ENCODE data around the gene PARP8.
"Not testable (repeated sequence)": the region's sequence is repeated elsewhere in the genome, so short reads cannot be mapped to it uniquely, and the experiment has no call there.

PARP8 gene, protein sequence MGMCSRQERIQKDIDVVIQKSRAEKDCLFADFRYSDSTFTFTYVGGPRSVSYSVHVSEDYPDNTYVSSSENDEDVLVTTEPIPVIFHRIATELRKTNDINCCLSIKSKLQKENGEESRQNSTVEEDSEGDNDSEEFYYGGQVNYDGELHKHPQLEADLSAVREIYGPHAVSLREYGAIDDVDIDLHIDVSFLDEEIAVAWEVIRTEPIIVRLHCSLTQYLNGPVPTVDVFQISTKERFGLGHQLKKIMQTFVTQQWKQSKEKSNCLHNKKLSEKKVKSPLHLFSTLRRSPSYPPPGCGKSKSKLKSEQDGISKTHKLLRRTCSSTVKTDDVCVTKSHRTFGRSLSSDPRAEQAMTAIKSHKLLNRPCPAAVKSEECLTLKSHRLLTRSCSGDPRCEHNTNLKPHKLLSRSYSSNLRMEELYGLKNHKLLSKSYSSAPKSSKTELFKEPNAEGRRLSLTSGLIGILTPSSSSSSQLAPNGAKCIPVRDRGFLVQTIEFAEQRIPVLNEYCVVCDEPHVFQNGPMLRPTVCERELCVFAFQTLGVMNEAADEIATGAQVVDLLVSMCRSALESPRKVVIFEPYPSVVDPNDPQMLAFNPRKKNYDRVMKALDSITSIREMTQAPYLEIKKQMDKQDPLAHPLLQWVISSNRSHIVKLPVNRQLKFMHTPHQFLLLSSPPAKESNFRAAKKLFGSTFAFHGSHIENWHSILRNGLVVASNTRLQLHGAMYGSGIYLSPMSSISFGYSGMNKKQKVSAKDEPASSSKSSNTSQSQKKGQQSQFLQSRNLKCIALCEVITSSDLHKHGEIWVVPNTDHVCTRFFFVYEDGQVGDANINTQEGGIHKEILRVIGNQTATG

DNA sequence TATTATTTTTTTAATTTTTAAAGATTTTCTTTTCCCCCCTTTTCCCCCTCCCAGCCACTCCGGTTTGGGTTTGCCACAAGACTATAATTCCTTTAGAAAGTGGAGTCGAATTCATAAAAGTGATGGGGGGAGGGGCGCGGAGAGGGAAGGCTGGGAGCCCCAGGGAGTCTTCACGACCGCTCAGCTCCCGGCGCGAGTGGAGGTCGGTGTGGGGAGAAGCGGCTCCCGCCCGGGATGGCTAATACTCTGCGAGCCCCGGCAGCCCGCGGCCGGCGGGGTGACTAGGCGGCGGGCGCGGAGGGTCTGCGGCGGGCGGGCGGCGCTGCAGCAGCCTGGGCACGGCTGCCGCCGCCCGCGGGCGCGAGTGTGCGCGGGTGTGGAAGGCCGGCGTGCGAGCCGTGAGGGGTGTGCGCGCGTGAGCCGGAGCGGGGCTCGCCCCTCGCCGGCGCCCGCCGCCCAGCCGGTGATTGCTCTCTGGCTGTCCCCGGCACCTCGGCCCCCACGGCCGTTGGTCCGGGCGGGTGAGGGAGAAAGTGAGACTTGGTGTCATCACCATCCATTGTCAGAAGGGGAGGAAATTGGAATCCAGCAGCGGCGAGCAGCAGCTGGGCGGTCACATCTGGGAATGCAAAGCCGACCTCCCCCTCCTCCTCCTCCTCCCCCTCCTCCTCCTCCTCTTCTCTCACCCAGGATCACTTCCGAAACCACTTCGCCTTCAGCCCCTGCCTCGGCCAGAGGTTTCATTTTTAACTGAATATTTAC lies at the start of gene PARP8:
PARP8 (plus strand) TSS at position 377 of the 762 bp plus-strand sequence. CDS start 459 bp downstream, outside the sequence.
- peak; percentile 80 for DNase-seq

DNA sequence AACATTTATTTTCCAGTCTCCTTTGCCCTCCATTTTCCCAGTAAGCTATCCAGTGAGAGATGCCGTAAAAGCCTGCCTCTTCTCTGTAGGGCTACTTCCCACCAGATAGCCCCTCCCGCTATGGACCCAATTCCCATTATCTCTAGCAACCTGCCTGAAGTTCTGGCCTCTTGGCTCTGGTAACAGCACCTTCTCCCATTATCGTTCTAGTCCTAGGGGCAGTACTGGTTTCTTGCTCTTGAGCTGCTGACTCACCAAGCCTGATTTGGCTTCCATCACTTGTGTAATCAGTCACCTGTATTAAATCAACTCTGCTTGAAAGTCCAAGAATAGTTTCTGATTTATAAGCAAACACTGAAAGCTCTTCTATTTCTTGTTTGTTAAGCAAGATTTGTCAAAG lies 42.8 kb upstream of the PARP8 start:
- DNase-seq = no peak

DNA sequence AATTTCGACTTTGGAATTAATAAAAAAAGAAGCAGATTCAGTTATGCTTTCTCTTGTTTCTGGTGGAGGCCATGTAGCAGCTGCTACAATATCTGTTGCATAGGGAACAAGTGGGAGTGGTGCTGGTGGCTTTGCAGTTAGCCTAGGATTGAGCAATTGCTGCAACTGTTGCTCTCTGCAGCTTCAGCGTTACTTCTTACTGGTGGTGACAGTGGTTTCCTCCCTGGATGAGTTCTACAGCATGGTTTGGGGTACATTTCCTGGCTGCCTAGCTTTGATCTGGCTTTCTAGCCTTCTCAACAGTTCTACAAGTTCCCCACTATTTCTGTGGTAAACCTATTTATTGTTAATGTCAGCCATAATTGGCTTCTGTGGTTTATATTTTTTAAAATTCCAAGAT lies 31.6 kb upstream of the PARP8 start:
- DNase-seq = not testable (repeated sequence)

DNA sequence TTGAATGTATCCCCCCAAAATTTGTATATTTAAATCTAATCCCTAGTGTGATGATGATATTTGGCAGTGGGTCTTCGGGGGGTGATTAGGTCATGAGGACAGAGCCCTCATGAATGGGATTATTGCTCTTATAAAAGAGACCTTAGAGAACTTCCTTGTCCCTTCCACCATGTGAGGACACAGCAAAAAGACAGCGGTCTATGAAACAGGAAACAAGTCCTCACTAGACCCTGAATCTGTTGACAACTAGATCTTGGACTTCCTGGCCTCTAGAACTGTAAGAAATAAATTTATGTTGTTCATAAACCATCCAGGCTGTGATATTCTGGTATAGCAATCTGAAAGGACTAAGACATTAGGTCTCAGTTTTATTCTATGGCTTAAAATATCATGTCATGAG lies 28.9 kb upstream of the PARP8 start:
- DNase-seq = not testable (repeated sequence)

- DNase-seq = no peak
Observed at GRCh38 chr5:50646591-50646990, 19.8 kb upstream of the PARP8 start.

- no peak for DNase-seq
Observed at GRCh38 chr5:50647726-50648125, 18.7 kb upstream of the PARP8 start.

DNA sequence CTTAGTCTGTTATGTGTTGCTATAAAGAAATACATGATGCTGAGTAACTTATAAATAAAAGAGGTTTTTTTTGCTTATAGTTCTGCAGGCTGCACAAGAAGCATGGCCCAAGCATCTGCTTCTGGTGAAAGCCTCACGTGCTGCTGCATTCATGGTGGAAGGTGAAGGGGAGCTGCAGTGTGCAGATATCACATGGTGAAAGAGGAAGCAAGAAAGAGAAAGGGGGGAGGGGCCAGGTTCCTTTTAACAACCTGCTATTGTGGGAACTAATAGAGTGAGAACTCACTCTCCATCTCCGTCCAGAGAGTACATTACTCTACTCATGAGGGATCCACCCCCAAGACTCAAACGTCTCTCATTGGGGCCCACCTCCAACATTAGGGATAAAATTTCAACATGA lies 12.5 kb upstream of the PARP8 start:
- DNase-seq = no peak

DNA sequence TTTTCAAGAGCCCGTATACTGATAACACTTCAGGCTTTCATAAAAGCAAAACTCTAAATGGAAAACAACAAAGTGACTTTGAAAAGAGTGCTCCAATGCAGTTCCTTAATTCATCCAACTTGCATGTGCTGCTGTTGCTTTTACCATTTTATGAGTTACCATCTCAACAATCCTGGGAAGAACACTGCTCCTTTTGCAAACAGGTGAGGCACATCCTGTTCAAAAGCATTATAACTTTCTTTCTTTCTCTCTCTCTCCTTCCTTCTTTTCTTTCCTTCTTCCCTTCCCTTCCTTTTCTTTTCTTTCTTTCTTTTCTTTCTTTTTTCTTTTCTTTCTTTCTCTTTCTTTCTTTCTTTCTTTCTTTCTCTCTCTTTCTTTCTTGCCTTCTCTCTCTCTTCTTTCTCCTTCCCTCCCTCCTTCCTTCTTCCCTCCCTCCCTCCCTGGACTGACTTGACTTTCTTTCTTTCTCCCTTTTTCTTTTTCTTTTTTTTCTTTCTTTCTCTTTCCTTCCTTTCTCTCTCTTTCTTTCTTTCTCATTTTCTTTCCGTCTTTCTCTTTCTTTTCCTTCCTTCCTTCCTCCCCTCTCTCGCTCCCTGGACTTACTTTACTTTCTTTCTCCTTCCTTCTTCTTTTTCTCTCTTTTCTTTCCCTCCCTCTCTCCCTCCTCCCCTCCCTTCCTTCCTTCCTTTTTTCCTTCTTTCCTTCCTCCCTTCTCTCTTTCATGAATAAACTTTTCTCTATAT lies 11.2 kb upstream of the PARP8 start:
- no peak for DNase-seq

- no peak for DNase-seq
Observed at GRCh38 chr5:50655810-50656205, 10.6 kb upstream of the PARP8 start.

- no peak for DNase-seq
Observed at GRCh38 chr5:50657044-50657443, 9.4 kb upstream of the PARP8 start.

GRCh38 chr5:50658246-50658645 lies 8.2 kb upstream of the PARP8 start:
- no peak for DNase-seq

DNA sequence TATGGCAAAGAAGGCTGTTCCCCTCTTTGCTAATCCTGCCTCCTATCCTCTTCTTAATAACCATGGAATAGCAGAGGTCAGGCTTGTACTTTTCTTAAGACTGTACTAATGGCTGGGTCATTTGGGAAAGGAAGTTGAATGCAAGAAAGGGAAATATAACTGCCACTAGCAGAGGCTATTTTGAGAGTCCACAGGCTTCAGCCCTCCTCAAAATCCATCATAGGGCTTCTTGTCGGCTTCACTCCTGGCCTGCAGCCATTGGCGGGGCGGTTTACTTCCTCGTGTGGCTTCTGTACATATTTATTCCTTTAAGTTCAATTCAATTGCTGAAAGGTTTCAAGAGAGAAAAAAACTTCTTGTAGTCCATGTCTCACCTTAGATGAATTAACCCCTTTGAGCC lies 2.8 kb upstream of the PARP8 start:
- no peak for DNase-seq

DNA sequence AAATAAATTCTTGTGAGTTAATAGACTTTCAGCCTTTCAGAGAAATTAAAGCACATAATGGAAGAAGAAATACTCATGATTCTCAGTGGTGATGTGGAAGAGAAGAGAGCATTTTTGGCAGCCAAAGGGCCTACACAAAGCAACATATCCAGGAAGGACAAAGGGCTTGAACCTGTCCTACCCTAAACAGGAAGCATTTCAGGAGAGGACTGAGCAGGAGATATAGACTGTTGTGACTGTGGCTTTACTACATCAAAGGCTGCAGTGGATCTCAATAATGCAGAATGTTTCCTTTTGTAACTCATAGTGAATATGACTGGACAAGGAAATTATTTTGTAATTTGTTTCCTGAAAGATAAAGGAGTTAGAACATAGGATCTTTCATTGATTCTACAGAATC lies 1.3 kb upstream of the PARP8 start:
- no peak for DNase-seq

DNA sequence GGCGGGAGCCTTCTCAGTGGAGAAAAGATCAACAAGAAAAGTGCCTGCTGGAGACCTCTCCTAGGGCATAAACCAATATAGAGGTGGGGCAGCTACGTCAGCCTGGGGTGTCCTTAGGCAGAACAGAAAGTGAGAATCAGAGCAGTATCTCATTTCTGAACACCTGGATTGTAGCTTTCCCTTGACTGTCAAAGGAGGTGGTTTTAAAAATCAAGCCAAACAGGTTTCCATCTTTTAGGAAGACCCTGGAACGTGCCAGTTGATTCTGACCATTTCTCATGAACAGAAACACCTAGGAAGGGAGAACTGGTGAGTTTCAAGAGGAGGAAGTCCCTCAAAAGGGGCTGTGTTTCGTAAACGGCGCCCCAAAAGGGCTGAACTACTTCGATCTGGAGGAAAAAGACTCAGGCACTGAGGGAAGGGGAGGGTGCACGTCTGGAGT lies 655 bp upstream of the PARP8 start:
- DNase-seq = peak; percentile 73

DNA sequence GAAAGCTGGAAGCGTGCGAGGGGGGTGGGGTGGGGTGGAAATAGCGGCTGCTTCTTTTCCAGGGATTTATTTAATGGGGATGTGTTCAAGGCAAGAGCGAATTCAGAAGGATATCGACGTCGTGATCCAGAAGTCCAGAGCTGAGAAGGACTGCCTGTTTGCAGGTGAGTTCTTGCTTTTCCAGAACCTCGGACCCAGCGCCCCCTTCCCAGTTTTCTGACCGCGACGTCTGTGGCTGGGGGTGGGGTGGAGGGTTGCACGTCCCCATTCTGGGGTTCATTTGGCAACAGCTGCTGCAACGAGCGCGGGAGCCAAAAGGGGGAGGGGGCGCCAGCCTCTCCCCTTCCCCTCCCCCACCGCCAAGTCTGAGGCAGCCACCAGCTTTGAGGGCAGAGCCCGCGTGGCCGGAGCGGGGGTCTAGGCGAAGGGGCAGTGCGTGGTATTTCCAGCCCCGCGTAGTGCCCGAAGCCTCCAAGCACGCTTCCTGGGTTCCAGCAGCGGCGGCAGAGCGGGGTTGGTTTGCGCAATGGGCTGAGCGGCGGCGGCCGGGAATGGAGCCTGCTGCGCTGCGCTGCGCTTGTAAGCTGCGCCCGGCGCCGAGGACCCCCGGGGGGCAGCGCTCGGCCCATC lies 701 bp downstream of the PARP8 start:
- DNase-seq = peak; percentile 84

DNA sequence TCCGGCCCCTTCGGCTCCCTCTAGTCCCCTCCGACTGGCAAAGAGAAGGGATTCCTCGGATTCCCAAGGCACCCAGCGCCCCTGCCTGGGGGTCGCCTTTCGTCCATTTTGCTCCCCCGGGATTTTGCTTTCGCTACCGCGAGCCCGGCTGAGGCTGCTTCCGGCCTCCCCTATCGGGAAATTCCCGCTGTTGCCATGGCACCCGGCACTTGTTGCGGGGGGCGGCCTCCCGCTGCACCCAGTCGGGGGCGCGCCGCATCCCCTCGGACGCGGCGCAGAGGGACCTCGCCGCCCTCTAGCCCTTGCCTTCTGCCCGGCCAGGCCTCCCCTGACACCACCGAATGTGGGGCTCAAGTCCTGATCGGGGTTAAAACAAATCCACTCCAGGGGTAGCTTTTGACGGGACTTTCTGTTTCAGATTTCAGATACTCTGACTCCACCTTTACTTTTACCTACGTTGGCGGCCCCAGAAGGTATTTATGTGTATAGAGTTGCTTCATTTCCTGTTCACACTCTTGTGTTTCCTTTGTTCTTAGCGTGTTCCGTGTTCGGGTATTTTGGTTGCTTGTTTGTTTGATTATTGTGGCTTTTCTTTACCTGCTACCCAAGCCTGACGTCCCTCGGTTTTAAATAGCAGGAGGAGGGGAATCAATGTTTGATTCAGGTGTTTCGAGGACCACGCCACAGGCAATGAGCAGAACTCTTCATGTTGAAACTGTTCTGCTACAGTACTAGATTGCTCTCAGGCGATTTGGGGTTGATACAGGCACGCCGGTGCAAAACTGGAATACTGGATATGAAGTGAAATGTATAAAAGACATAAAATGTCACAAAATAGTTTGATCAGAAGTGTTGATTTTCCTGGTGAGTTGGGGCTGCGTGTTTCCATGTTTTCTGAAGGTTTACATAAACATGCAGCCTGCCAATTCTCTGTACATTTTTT lies 1.5 kb downstream of the PARP8 start:
- peak; percentile 95 for DNase-seq

GRCh38 chr5:50668636-50669035 lies 2.2 kb downstream of the PARP8 start:
- DNase-seq = not testable (repeated sequence)

DNA sequence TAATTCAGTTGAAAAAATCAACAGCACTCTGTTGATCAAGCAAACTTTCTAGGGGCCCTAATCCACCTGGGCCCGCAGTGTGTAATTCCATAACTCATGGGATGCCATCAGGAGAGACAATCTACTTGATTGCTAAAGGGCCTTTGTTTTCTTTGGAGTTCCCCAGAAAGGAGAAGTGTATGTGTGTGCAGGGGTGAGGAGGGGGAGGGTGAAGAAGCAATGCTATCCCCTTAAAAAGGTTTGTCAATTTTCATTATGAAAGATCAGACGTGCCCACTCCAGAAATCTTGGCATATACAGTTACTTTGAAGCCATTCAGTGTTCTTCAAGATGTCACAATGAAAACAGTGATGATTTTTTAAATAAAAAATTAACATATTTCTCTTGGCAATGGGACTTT lies 6.2 kb downstream of the PARP8 start:
- DNase-seq = no peak

DNA sequence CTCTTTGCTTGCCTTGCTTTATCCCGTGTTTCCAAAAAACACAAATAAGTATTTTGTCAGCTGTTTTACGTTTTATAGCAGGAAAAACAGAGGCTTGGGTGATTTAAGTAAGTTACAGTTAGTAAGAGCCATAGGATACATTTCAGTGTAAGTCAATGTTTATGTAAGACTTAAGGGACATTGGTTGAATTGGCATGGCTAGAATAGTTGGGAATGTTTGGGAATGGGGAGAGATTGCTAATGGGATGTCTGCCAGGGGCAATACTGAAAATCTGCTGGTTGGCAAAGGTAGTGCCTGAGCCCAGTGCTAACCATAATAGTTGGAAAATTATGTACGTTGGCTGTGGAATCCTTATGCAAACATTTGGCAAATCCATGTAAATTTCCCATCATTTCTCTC lies 7.0 kb downstream of the PARP8 start:
- DNase-seq = not testable (repeated sequence)

GRCh38 chr5:50675385-50675784 lies 8.9 kb downstream of the PARP8 start:
- no peak for DNase-seq

DNA sequence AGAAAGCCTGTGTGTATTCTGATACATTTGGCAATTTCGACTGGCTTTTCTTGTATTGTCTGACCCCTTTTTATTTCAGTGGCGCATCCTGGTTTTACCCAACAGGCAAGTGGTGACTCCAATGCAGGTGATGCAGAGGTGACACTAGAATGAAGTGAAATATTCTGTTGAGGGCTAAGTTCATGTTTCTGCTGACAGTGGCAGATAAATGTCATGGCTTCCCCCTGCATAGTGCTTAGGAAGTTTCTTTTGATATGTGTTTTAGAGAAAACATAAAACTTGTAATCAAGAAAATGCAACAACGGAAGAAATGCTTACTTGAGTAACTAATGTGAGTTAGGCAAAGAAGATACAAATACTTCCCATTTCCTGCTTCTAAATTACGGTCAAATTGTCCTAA lies 13.1 kb downstream of the PARP8 start:
- not testable (repeated sequence) for DNase-seq

Measured in activated effector memory CD4-positive, alpha-beta T cell treated with anti-CD3 and anti-CD28 coated beads, Interleukin-2, amount 50 U/mL, for 16 hours (primary cell).